GM18519 (cell line): ENCODE measurements around the gene MXD1.

ENCODE experiments used
- ATAC-seq: cut with Tn5 transposase; IDR thresholded peaks from one replicate; pipeline ENCODE4 v1.9.1; 2021; ENCODE audit warnings: mild to moderate bottlenecking, moderate library complexity; ENCODE audit not compliant: unreplicated experiment, low FRiP score

The MXD1 gene

GRCh38 chr2:69975136-69975852, 60.4 kb downstream of the MXD1 start:
- no peak for ATAC-seq

GRCh38 chr2:69975853-69976462, 61.0 kb downstream of the MXD1 start:
- ATAC-seq = no peak

- ATAC-seq = no peak
Observed at GRCh38 chr2:69977186-69977585, 62.3 kb downstream of the MXD1 start.

GRCh38 chr2:69977906-69978482, 63.1 kb downstream of the MXD1 start:
- no peak for ATAC-seq

GRCh38 chr2:69979902-69980807, 65.2 kb downstream of the MXD1 start:
- ATAC-seq = no peak

GRCh38 chr2:69983392-69983966, 68.6 kb downstream of the MXD1 start:
- ATAC-seq = no peak

GRCh38 chr2:69985216-69985615, 70.3 kb downstream of the MXD1 start:
- ATAC-seq = no peak

GRCh38 chr2:69985688-69986087, 70.8 kb downstream of the MXD1 start:
- ATAC-seq = no peak

GRCh38 chr2:69986691-69987090, 71.8 kb downstream of the MXD1 start:
- ATAC-seq = no peak

GRCh38 chr2:69988086-69988635, 73.3 kb downstream of the MXD1 start:
- no peak for ATAC-seq

- ATAC-seq = no peak
Observed at GRCh38 chr2:69989009-69989408, 74.1 kb downstream of the MXD1 start.

GRCh38 chr2:69989441-69990105, 74.7 kb downstream of the MXD1 start:
- no peak for ATAC-seq
